HG03432 (cell line): ENCODE data around the gene ATP8A1.
A peak's percentile ranks its signal among the peaks of the same experiment; 100 is the strongest.
"Not testable (repeated sequence)": the region's sequence is repeated elsewhere in the genome, so short reads cannot be mapped to it uniquely, and the experiment has no call there.

Experiments
- ATAC-seq: cut with Tn5 transposase; IDR thresholded peaks from one replicate; pipeline ENCODE4 v1.9.1; 2021; ENCODE audit warnings: mild to moderate bottlenecking, moderate library complexity; ENCODE audit not compliant: unreplicated experiment

Gene ATP8A1

GRCh38 chr4:42478946-42479345 lies 178.0 kb downstream of the ATP8A1 start:
- ATAC-seq: no peak

- peak; percentile 69 for ATAC-seq
Measured at GRCh38 chr4:42478509-42478908, 178.4 kb downstream of the ATP8A1 start.

DNA sequence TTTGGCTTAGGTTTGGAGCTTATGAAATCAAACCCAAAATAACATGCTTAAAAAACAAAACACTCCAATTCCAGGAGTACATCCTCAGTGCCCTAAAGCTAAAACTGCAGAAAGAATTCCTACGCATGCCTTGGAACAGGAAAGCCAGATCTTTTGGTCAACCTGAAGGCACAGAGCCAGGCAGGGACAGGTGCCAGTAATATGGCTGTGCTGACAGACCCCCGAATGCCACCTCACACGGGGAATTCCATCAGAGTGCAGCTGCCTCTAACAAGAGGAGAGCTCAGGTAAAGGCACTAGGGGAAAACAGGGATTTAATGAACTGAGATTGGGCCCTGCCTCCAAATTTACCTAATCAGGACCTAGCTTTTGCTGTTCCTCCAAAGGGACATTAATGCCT lies 182.5 kb downstream of the ATP8A1 start:
- ATAC-seq: no peak

DNA sequence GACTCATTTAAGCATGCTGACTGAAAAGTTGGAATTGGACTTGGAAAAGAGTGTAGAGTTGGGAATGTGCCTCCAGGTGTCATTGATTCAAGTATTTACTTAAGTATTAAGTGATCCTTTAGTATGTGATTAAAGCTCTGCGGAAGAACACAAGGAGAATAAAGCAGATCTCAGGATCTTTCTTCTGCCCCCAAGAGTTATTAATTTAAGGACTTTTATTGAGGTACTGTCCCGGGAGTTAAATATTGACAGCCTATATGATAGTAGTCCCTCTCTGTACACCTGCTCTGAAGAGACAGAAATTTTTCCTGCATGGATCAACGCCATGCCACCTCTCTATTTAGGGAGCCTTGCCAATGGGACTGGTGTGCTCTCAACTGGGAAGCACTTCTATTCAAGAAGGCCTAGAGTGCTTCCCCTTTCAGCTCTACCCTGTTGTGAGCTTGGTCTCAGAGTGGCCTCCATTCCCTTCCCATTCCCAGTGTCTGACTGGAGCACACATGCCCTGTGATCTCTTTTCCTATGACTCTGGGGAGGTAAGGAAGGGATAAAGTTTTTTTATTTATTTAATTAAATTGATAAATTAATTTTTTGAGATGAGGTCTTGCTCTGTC lies 183.7 kb downstream of the ATP8A1 start:
- no peak for ATAC-seq

DNA sequence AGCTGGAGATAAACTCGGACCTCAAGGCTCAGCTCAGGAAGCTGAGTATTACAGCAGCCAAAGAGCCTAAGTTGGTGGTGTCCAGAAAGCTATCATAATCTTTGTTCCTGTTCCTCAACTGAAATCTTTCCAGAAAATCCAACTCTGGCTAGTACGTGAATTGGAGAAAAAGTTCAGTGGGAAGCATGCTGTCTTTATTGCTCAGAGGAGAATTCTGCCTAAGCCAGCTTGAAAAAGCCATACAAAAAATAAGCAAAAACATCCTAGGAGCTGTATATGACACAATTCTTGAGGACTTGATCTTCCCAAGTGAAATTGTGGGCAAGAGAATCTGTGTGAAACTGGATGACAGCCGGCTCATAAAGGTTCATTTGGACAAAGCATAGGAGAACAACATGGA lies 185.0 kb downstream of the ATP8A1 start:
- ATAC-seq: no peak

- ATAC-seq: no peak
Measured at GRCh38 chr4:42470023-42470422, 186.9 kb downstream of the ATP8A1 start.

DNA sequence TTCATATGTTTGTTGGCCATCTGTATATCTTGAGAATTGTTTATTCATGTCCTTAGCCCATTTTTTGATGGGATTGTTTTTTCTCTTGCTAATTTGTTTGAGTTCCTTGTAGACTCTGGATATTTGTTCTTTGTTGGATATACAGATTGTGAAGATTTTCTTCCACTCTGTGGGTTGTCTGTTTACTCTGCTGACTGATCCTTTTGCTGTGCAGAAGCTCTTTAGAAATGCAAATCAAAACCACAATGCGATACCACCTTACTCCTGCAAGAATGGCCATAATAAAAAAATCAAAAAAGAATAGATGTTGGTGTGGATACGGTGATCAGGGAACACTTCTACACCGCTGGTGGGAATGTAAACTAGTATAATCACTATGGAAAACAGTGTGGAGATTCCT lies 189.1 kb downstream of the ATP8A1 start:
- ATAC-seq: not testable (repeated sequence)

- no peak for ATAC-seq
Measured at GRCh38 chr4:42466273-42466844, 190.5 kb downstream of the ATP8A1 start.

GRCh38 chr4:42464550-42465094 lies 192.3 kb downstream of the ATP8A1 start:
- ATAC-seq: no peak

DNA sequence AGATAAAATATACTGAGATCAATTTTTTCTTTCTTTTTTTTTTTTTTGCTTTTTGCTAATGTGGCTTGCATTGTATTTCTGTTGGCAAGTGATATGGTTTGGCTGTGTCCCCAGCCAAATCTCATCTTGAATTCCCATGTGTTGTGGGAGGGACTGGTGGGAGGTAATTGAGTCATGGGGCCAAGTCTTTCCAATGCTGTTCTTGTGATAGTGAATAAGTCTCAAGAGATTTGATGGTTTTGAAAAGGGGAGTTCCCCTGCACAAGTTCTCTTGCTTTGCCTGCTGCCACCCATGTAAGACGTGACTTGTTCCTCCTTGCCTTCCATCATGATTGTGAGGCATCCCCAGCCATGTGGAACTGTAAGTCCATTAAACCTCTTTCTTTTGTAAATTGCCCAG lies 195.7 kb downstream of the ATP8A1 start:
- ATAC-seq: not testable (repeated sequence)

- peak; percentile 99 for ATAC-seq
Measured at GRCh38 chr4:42460043-42460442, 196.9 kb downstream of the ATP8A1 start.

DNA sequence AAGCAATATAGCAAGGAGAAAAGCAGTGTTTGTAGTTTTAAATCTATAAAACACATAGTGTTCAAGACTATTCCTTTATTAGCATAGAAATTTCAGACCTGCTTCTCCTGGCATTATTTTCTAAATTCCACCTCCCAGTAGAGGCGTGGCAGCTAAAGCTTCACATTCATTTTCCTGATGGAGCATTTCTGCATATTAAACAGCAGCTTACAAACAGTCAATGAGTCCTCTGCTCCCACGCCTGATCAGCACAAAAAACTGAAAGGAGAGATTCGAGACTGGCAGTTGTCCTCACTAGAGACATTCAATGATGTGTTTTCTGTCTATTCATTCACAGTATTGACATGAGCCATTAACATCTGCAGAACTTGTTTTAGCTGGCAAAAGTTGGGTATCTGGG lies 198.2 kb downstream of the ATP8A1 start:
- no peak for ATAC-seq

GRCh38 chr4:42454755-42455420 lies 202.0 kb downstream of the ATP8A1 start:
- ATAC-seq: no peak

GRCh38 chr4:42453612-42454011 lies 203.3 kb downstream of the ATP8A1 start:
- ATAC-seq: peak; percentile 79

DNA sequence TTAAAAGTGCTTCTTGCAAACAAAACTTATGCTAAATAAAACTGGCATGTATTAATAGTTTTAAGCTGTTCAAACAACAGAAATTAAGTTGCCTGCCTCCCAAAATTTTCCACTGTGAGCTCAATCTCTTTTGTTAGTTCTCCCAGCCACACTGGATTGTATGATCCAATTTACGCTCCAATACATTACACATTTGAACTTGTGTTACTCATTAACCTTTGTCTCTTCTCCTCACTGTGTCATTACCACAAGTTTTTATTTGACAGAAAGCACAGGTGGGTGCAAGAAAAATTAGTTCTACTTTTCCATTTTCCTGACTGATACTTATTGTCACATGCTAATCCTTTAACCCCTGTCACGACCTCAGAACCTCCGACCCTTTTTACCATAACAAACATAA lies 204.1 kb downstream of the ATP8A1 start:
- no peak for ATAC-seq

DNA sequence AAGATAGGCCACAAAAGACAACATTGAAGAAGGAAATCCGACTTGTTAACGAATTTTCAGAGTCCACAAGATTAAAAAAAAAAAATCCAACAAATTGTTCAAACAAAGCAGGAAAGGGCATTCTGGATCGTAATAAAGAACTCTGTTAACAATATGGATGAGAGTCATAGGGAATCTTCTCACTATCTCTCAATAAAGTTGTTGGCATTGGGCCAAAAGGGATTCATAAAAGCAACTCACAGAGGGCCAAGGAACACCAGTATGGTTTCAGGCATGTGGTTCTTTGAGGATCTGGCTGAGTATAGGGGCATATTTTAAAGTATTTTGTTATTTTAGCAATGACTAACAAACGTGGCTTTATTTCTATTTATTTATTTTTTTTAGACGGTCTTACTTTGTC lies 210.1 kb downstream of the ATP8A1 start:
- no peak for ATAC-seq

DNA sequence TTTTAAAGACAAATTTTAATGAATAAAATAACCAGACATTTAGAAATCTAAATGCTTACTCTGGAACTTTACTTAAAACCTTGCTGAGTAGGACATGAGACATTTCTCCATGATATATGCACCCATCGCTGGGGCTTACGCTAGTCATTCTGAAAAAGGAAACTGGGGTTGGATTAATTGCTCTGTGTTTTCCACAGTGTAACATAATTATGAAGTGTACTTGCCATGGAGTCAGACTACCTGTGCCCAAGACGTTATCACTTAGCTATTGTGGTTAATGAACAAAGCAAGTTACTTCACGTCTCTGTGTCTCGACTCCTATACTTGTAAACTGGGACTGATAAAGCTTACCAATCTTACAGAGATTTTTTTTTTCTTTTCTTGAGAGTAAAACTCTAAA lies 211.9 kb downstream of the ATP8A1 start:
- ATAC-seq: no peak

- ATAC-seq: no peak
Measured at GRCh38 chr4:42442601-42443000, 214.3 kb downstream of the ATP8A1 start.

GRCh38 chr4:42440083-42440482 lies 216.8 kb downstream of the ATP8A1 start:
- ATAC-seq: no peak

DNA sequence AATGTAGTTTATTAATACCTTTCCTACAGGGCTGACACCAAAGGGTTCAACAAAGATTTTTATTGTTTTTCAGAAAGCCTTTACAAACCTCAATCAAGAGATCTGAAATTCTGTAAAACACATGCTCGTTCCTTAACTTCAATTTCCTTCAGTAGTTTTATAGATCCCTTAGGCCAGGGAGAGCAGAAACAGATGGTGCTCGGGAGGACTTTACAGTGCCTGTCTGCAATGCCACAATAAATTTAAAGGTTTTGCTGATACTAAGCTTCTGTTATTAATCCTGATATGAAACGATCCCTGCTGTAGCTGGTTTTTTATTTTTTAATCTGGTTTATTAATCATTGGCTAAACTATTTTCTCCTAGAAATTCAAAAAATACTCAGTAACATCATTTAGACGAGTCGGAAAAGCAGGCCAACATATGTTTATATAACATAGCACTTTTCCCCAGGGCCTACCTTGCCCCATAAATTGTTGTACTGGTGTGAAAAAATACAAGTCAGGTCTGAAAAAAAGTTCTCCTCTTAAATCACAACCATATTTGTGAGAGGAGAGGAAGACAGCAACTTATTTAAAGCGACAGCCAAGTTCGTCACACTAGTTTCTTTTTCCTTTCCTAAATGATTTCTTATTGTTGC lies 219.9 kb downstream of the ATP8A1 start:
- ATAC-seq: no peak

- no peak for ATAC-seq
Measured at GRCh38 chr4:42428036-42428435, 228.9 kb downstream of the ATP8A1 start.
